PC-9 (cell line): ENCODE results near the gene GFRA1. TPM values are rescaled to one million over a fixed set of nuclear protein-coding genes. Genes with fewer than 3 reads are reported as not detected.

Experiments
- BruUV-seq: library from RNA; stranded (reverse); fragments of 400-500 nt; replicated peaks from 2 replicates; lab custom pipeline; 2021; lab: Mats Ljungman, UMichigan
- CTCF ChIA-PET: fragments of 300-600 bp; sonication (Branson Sonifier 250); formaldehyde crosslinking; loops from one replicate; lab custom pipeline; 2022; ENCODE audit warnings: antibody characterized with exemption; lab: Charles Lee
- POLR2A ChIA-PET: fragments of 300-600 bp; sonication (Branson Sonifier 250); formaldehyde crosslinking; loops from one replicate; lab custom pipeline; 2022; ENCODE audit warnings: antibody characterized with exemption; ENCODE audit not compliant: unreplicated experiment; lab: Charles Lee
- DNase-seq, 2 experiments: peaks; one replicate each; pipeline versions ENCODE4 v3.0.0 to v3.0.0-alpha.2; 2015 to 2022; ENCODE audit warnings: mixed read lengths in 1 of 2
- H2AFZ ChIP-seq: fragments of 200-600 bp; sonication (generic); 2 replicates; pipeline ENCODE4 v1.8.1; 2017; ENCODE audit warnings: antibody characterized with exemption
- H3F3A ChIP-seq: fragments of 200-600 bp; sonication (generic); 2 replicates; pipeline ENCODE4 v1.8.1; 2017; ENCODE audit warnings: antibody characterized with exemption, mild to moderate bottlenecking, low read depth; ENCODE audit not compliant: insufficient read depth
- H3K27ac ChIP-seq: fragments of 200-600 bp; sonication (generic); 2 replicates; pipeline ENCODE4 v1.6.1; 2016; ENCODE audit warnings: mixed run types
- H3K27me3 ChIP-seq: fragments of 200-600 bp; sonication (generic); 2 replicates; pipeline ENCODE4 v1.6.1; 2016; ENCODE audit warnings: low read depth, mixed run types; ENCODE audit not compliant: insufficient read depth
- H3K36me3 ChIP-seq: fragments of 200-600 bp; sonication (generic); 2 replicates; pipeline ENCODE4 v1.6.1; 2016; ENCODE audit warnings: low read depth, mixed run types
- H3K4me1 ChIP-seq: fragments of 200-600 bp; sonication (generic); replicated peaks from 2 replicates; pipeline ENCODE4 v1.6.1; 2016; ENCODE audit warnings: mixed run types; ENCODE audit not compliant: insufficient read depth
- H3K4me2 ChIP-seq: fragments of 200-600 bp; sonication (generic); 2 replicates; pipeline ENCODE4 v1.6.1; 2017; ENCODE audit warnings: mixed run types
- H3K4me3 ChIP-seq: fragments of 200-600 bp; sonication (generic); 2 replicates; pipeline ENCODE4 v1.6.1; 2016; ENCODE audit warnings: mixed run types
- H3K79me2 ChIP-seq: fragments of 200-600 bp; sonication (generic); 2 replicates; pipeline ENCODE4 v1.6.1; 2017; ENCODE audit warnings: low read depth, mixed run types
- H3K9me2 ChIP-seq: fragments of 200-600 bp; sonication (generic); 2 replicates; pipeline ENCODE4 v1.8.1; 2017; ENCODE audit warnings: mild to moderate bottlenecking; ENCODE audit not compliant: insufficient read depth
- H3K9me3 ChIP-seq: fragments of 200-600 bp; sonication (generic); 2 replicates; pipeline ENCODE4 v1.8.1; 2016; ENCODE audit warnings: low read depth; ENCODE audit not compliant: insufficient read depth
- H4K20me1 ChIP-seq: fragments of 200-600 bp; sonication (generic); 2 replicates; pipeline ENCODE4 v1.8.1; 2017; ENCODE audit not compliant: insufficient read depth
- CTCF ChIP-seq: fragments of 200-600 bp; sonication (generic); conservative IDR thresholded peaks from 2 replicates; pipeline ENCODE4 v1.6.1; 2017; ENCODE audit warnings: mixed run types, antibody characterized with exemption, mild to moderate bottlenecking, moderate library complexity
- EZH2 ChIP-seq: fragments of 200-600 bp; sonication (generic); IDR thresholded peaks from 2 replicates; pipeline ENCODE4 v1.8.0; 2017; ENCODE audit warnings: antibody characterized with exemption, low read depth
- intact Hi-C: fragments of 100-400 bp; cut with micrococcal nuclease; formaldehyde crosslinking; loops from one replicate; pipeline ENCODE4 v1.10.0; 2022; ENCODE audit not compliant: unreplicated experiment
- total RNA-seq: library from RNA; stranded (reverse); gene quantifications from 2 replicates; pipeline ENCODE4 v1.2.3, GENCODE V29; 2021

The GFRA1 gene
- total RNA-seq, 1 experiment from 2014 or later, result 0.11 TPM

- TF ChIP-seq EZH2 (no peak), CTCF (no peak)
- H3K4me3 ChIP-seq, result no peak overlapping the region
- no peaks in the 10 kb centered on the region for H4K20me1 ChIP-seq
- H3F3A ChIP-seq, result no peaks in the 10 kb centered on the region
- DNase-seq, result no peak
- BruUV-seq, result no TSS peak
- no peaks in the 10 kb centered on the region for H3K4me1 ChIP-seq
- no peak overlapping the region for H2AFZ ChIP-seq
- H3K4me2 ChIP-seq, result no peak overlapping the region
- H3K9me3 ChIP-seq, result no peaks in the 10 kb centered on the region
- ChIA-PET CTCF (no interaction called here), POLR2A (no interaction called here)
- intact Hi-C loops, result no loop called here
- no peaks in the 10 kb centered on the region for H3K36me3 ChIP-seq
- H3K27me3 ChIP-seq, result no peaks in the 10 kb centered on the region
- H3K9me2 ChIP-seq, result no peaks in the 10 kb centered on the region
- no peaks in the 10 kb centered on the region for H3K79me2 ChIP-seq
- H3K27ac ChIP-seq, result no peak overlapping the region
Observed at GRCh38 chr10:116185199-116185867, 87.7 kb downstream of the GFRA1 start.

GRCh38 chr10:116184512-116184794 is 88.6 kb downstream of the GFRA1 start:
- Histone ChIP-seq H3K4me3 (no peak overlapping the region), H3F3A (no peaks in the 10 kb centered on the region), H3K79me2 (no peaks in the 10 kb centered on the region), H3K9me3 (no peaks in the 10 kb centered on the region), H3K9me2 (no peaks in the 10 kb centered on the region), H3K36me3 (no peaks in the 10 kb centered on the region), H3K4me1 (no peaks in the 10 kb centered on the region), H2AFZ (no peak overlapping the region), H3K27me3 (no peaks in the 10 kb centered on the region), H4K20me1 (no peaks in the 10 kb centered on the region), H3K4me2 (no peak overlapping the region), H3K27ac (no peak overlapping the region)
- no peak for DNase-seq
- TF ChIP-seq EZH2, result no peak
- ChIA-PET POLR2A (no interaction called here), CTCF (no interaction called here)
- intact Hi-C loops, result no loop called here
- BruUV-seq, result no TSS peak

- H3K9me3 ChIP-seq, result no peaks in the 10 kb centered on the region
- no peak overlapping the region for H3K4me2 ChIP-seq
- no peak overlapping the region for H2AFZ ChIP-seq
- no peak overlapping the region for H3K27ac ChIP-seq
- H3K36me3 ChIP-seq, result no peaks in the 10 kb centered on the region
- no peaks in the 10 kb centered on the region for H3K9me2 ChIP-seq
- intact Hi-C loops, result no loop called here
- no peak overlapping the region for H3K4me3 ChIP-seq
- H3K79me2 ChIP-seq, result no peaks in the 10 kb centered on the region
- no peak for DNase-seq
- no peak for TF ChIP-seq CTCF
- no peaks in the 10 kb centered on the region for H3K4me1 ChIP-seq
- no peaks in the 10 kb centered on the region for H3K27me3 ChIP-seq
- H3F3A ChIP-seq, result no peaks in the 10 kb centered on the region
- no TSS peak for BruUV-seq
- H4K20me1 ChIP-seq, result no peaks in the 10 kb centered on the region
- POLR2A ChIA-PET, result no interaction called here
- CTCF ChIA-PET, result no interaction called here
Observed at GRCh38 chr10:116183733-116184511, 89.1 kb downstream of the GFRA1 start.
